Activated naive CD4-positive, alpha-beta T cell treated with anti-CD3 and anti-CD28 coated beads, Interleukin-2, amount 10 ng/mL, durations not matched to agents 7 days and 5 days (primary cell): ENCODE measurements around the gene NOTO.
A peak's percentile ranks its signal among the peaks of the same experiment; 100 is the strongest.

Experiments
- CTCF ChIA-PET: fragments of 350-600 bp; sonication (Branson Sonifier 250); formaldehyde crosslinking; loops from one replicate; lab custom pipeline; 2021; ENCODE audit warnings: antibody characterized with exemption; lab: Charles Lee
- DNase-seq: peaks from one replicate; pipeline ENCODE4 v3.0.0-alpha.2; 2020
- H3K27ac Mint-ChIP-seq: one replicate; pipeline ENCODE4 v1.8.0; 2021; ENCODE audit warnings: mild to moderate bottlenecking, moderate library complexity, mixed read lengths
- H3K27me3 Mint-ChIP-seq: one replicate; pipeline ENCODE4 v1.8.0; 2021; ENCODE audit warnings: mild to moderate bottlenecking, mixed read lengths
- H3K36me3 Mint-ChIP-seq: one replicate; pipeline ENCODE4 v1.8.0; 2021; ENCODE audit warnings: mixed read lengths
- H3K4me1 Mint-ChIP-seq: one replicate; pipeline ENCODE4 v1.8.0; 2021; ENCODE audit warnings: mixed read lengths
- H3K4me3 Mint-ChIP-seq: one replicate; pipeline ENCODE4 v1.8.0; 2021; ENCODE audit warnings: mild to moderate bottlenecking, moderate library complexity, mixed read lengths
- H3K9me3 Mint-ChIP-seq: one replicate; pipeline ENCODE4 v1.8.0; 2021; ENCODE audit warnings: mixed read lengths

Gene NOTO

DNA sequence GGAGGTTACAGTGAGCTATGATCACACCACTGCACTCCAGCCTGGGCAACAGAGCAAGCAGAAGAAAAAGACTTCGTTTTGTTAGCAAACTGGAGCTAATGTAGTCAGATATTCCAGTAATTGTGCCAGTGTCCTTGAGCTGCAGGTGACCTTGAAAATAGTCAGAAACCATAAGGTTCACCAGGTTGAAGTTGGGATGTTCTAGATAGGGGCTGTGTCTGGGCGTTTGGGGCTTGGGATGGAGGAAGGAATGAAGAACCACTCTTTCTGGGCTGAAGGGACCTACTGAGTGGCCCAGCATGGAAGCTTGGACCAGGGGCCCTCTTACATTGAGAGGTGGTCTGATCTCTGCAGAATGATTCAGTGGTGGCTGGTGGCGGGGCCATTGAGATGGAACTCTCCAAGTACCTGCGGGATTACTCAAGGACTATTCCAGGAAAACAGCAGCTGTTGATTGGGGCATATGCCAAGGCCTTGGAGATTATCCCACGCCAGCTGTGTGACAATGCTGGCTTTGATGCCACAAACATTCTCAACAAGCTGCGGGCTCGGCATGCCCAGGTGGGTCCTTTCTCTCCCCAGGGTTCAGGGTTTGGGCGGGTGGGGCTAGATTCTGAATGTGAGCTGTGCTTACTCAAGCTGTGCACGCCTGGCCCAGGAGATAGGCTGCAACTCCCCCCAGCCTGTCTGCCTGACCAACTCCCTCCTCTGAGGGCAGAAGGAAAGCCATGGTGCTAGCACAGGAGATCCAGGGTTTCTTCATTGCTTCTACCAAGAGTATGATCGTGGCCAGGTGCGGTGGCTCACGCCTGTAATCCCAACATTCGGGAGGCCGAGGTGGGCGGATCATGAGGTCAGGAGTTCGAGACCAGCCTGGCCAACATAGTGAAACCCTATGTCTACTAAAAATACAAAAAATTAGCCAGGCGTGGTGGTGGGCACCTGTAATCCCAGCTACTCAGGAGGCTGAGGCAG lies 48.8 kb downstream of the NOTO start:
- Mint-ChIP-seq H3K9me3 (no peaks in the 10 kb centered on the region), H3K4me3 (no peak overlapping the region), H3K27ac (no peak overlapping the region), H3K27me3 (no peaks in the 10 kb centered on the region), H3K36me3 (peaks cover 55% of the 10 kb centered on the region), H3K4me1 (no peaks in the 10 kb centered on the region)
- CTCF ChIA-PET = interaction anchor here (0.9 kb wide), 1 partner anchor 74 kb away, joined by 3 read pairs; no protein-coding TSS in a partner anchor
- no peak for DNase-seq

DNA sequence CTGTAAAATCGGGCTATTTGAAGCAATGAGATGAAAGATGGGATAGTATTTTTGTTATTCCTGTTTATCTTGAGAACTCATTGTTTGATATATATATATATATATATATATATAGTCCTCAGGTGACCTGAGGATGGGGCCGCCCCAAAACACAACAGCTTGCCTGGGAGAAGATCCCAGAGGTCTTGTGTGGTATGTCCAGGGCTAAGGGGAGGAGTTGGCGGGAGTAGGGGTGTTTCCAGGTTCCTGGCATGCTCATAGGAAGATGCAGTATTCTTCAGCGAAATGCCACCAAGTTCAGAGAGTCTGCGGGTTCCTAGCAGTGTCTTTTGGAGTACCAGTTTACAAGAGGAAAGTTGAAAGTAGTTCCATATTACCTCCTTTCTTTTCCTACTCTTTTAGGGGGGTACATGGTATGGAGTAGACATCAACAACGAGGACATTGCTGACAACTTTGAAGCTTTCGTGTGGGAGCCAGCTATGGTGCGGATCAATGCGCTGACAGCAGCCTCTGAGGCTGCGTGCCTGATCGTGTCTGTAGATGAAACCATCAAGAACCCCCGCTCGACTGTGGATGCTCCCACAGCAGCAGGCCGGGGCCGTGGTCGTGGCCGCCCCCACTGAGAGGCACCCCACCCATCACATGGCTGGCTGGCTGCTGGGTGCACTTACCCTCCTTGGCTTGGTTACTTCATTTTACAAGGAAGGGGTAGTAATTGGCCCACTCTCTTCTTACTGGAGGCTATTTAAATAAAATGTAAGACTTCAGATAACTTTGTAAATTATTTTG lies 50.1 kb downstream of the NOTO start:
- Mint-ChIP-seq H3K9me3 (no peaks in the 10 kb centered on the region), H3K4me1 (no peaks in the 10 kb centered on the region), H3K27ac (no peak overlapping the region), H3K27me3 (no peaks in the 10 kb centered on the region), H3K36me3 (peaks cover 42% of the 10 kb centered on the region), H3K4me3 (no peak overlapping the region)
- no peak for DNase-seq
- CTCF ChIA-PET = interaction anchor here (0.9 to 2.3 kb wide), 2 partner anchors 40 to 75 kb away, joined by 3 to 5 read pairs; no protein-coding TSS in a partner anchor

GRCh38 chr2:73253400-73253799 lies 51.0 kb downstream of the NOTO start:
- DNase-seq = no peak
- H3K4me3 Mint-ChIP-seq = no peak overlapping the region
- H3K36me3 Mint-ChIP-seq = peaks cover 40% of the 10 kb centered on the region
- H3K27ac Mint-ChIP-seq = no peak overlapping the region
- H3K27me3 Mint-ChIP-seq = no peaks in the 10 kb centered on the region
- H3K9me3 Mint-ChIP-seq = no peaks in the 10 kb centered on the region
- no peaks in the 10 kb centered on the region for H3K4me1 Mint-ChIP-seq
- CTCF ChIA-PET = interaction anchor here (1.2 to 2.3 kb wide), 2 partner anchors 9 to 41 kb away, joined by 3 to 5 read pairs; no protein-coding TSS in a partner anchor

DNA sequence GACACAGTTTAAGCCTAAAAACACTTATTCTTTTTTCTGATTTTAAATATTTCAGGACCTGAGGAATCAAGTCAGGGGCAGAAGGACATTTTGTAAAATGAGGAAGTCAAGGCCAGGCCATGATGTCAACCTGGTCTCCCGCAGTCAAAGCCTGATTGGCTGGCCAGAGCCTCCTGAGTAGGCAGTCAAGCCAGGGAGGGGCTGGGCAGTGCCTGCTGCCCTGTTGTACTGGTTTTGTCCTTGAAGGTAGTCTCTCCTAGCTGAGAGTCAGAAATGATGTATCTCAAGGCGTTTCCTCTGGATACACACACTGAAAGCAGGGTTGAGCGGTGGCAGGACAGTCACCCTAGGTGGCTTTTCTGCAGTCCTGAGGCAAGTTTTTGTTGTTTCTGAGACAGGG lies 51.5 kb downstream of the NOTO start:
- Mint-ChIP-seq H3K4me3 (no peak overlapping the region), H3K27ac (no peak overlapping the region), H3K9me3 (no peaks in the 10 kb centered on the region), H3K4me1 (no peaks in the 10 kb centered on the region), H3K27me3 (no peaks in the 10 kb centered on the region), H3K36me3 (peaks cover 37% of the 10 kb centered on the region)
- CTCF ChIA-PET = interaction anchor here (1.2 to 2.3 kb wide), 2 partner anchors 9 to 41 kb away, joined by 3 to 5 read pairs; no protein-coding TSS in a partner anchor
- DNase-seq = no peak

DNA sequence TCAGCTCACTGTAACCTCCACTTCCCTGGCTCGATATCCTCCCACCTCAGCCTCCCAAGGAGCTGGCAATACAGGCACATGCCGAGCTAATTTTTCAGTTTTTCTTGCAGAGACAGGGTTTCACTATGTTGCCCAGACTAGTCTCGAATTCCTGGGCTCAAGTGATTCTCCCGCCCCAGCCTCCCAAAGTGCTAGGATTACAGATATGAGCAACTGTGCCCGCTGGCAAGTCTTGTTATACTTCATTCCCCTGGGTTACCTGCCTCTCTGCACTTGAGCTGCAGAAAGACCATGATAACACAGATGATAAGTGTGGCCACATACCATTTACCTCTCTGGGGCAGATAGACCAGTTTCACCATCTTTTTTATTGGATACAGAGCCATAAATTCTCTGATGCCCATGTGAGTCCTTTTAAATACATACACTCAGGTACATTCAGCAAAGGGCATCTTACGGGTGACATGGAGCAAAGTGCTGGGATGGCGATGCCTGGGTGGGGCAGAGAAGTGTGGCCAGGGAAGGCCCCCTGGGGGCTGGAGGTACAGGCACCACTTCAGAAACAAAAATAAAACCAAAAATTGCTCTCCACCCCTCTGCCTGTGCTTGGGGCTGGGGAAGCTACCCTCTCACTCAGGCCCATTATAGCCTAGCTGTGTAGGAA lies 52.1 kb downstream of the NOTO start:
- CTCF ChIA-PET = interaction anchor here (0.5 to 2.3 kb wide), 3 partner anchors 10 to 883 kb away, joined by 3 to 5 read pairs (median 5); no protein-coding TSS in a partner anchor
- peaks cover 33% of the 10 kb centered on the region for H3K36me3 Mint-ChIP-seq
- no peak overlapping the region for H3K27ac Mint-ChIP-seq
- DNase-seq = no peak
- H3K27me3 Mint-ChIP-seq = no peaks in the 10 kb centered on the region
- H3K4me1 Mint-ChIP-seq = no peaks in the 10 kb centered on the region
- no peaks in the 10 kb centered on the region for H3K9me3 Mint-ChIP-seq
- H3K4me3 Mint-ChIP-seq = no peak overlapping the region

GRCh38 chr2:73255007-73255644 lies 52.8 kb downstream of the NOTO start:
- no peaks in the 10 kb centered on the region for H3K9me3 Mint-ChIP-seq
- CTCF ChIA-PET = interaction anchor here (1.1 to 2.3 kb wide), 3 partner anchors 34 to 42 kb away, joined by 3 to 5 read pairs (median 3); no protein-coding TSS in a partner anchor
- no peaks in the 10 kb centered on the region for H3K4me1 Mint-ChIP-seq
- peaks cover 26% of the 10 kb centered on the region for H3K36me3 Mint-ChIP-seq
- no peaks in the 10 kb centered on the region for H3K27me3 Mint-ChIP-seq
- H3K4me3 Mint-ChIP-seq = no peak overlapping the region
- H3K27ac Mint-ChIP-seq = peak overlapping the region; percentile 10
- no peak for DNase-seq

GRCh38 chr2:73255907-73256617 lies 53.7 kb downstream of the NOTO start:
- Mint-ChIP-seq H3K36me3 (peaks cover 17% of the 10 kb centered on the region), H3K4me1 (no peaks in the 10 kb centered on the region), H3K27ac (no peak overlapping the region), H3K4me3 (no peak overlapping the region), H3K27me3 (no peaks in the 10 kb centered on the region), H3K9me3 (no peaks in the 10 kb centered on the region)
- DNase-seq = no peak
- CTCF ChIA-PET = interaction anchor here (1.1 to 1.6 kb wide), 3 partner anchors 11 to 35 kb away, joined by 3 read pairs; no protein-coding TSS in a partner anchor

DNA sequence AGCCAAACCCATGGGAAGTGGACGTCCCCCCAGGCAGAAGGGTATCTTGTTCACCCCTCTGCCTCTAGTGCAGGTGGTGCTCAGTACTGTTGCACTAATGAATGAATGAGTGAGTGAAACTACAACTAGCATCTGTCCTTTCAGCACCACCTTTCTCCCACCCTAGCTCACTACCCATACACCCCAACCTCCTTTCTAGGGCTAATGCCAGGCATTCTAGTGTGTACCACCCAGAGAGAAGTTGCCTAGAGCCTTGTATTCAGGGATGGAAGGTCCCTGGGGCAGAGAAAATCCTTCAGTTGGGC lies 54.2 kb downstream of the NOTO start:
- H3K27me3 Mint-ChIP-seq = no peaks in the 10 kb centered on the region
- no peak overlapping the region for H3K4me3 Mint-ChIP-seq
- H3K27ac Mint-ChIP-seq = no peak overlapping the region
- peaks cover 16% of the 10 kb centered on the region for H3K36me3 Mint-ChIP-seq
- no peaks in the 10 kb centered on the region for H3K9me3 Mint-ChIP-seq
- H3K4me1 Mint-ChIP-seq = no peaks in the 10 kb centered on the region
- CTCF ChIA-PET = interaction anchor here (1.3 to 1.6 kb wide), 2 partner anchors 11 to 34 kb away, joined by 3 read pairs; no protein-coding TSS in a partner anchor
- no peak for DNase-seq

DNA sequence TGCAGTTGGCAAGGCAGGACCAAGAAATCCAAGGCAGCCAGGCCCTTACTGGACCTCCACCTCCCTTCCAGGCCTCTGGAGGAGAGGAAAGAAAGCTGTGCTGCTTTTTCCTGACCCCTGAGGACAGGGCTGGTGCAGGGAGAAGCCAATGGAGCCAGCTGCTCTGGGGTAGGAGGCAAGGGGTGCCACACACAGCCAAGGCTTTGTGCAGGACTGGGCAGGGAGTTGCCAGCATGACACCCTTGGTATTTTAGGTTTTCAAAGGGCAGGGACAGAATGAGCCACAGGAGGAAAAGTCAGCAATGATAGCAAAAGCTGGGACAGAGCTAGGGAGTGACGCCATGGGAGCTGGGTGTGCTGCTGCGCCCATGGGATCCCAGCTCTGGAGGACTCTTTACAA lies 54.6 kb downstream of the NOTO start:
- CTCF ChIA-PET = interaction anchor here (1.0 to 1.6 kb wide), 2 partner anchors 11 to 12 kb away, joined by 3 to 5 read pairs; no protein-coding TSS in a partner anchor
- Mint-ChIP-seq H3K27ac (no peak overlapping the region), H3K4me3 (no peak overlapping the region), H3K4me1 (no peaks in the 10 kb centered on the region), H3K36me3 (peaks cover 16% of the 10 kb centered on the region), H3K9me3 (no peaks in the 10 kb centered on the region), H3K27me3 (no peaks in the 10 kb centered on the region)
- no peak for DNase-seq

DNA sequence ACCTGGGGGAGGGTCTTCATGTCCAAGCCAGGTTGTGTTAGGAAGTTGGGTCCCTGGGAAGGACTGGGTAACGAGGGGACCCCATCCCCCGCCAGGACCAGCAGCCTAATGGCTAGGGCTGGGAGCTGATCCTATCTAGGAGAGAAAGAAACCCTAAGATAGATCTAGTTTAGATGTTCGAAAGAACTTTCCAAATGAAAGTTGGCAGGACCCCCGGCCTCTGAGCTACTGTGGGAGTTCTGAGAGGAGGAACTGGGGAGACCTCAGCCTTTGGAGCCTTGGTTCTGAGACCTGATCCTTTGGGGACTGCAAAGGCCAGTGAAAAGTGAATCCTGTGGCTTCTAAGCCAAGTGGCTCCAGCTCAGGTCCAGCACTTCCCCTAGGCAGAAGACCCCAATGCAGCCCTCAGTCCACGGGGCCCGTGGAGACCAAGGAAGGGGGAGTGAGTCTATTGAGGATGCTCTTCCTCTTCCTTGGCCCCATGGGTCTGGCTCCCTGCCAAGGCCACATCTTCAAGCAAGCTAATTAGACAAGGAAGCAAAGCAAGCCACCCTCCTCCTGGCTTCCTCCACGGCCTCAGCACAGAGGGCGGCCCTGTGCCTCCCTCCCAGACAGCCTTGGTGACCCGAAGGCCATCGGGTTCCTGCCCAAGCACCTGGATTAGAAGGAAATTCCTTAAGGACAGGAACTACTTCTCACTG lies 55.2 kb downstream of the NOTO start:
- no peaks in the 10 kb centered on the region for H3K4me1 Mint-ChIP-seq
- H3K27me3 Mint-ChIP-seq = no peaks in the 10 kb centered on the region
- H3K27ac Mint-ChIP-seq = no peak overlapping the region

DNA sequence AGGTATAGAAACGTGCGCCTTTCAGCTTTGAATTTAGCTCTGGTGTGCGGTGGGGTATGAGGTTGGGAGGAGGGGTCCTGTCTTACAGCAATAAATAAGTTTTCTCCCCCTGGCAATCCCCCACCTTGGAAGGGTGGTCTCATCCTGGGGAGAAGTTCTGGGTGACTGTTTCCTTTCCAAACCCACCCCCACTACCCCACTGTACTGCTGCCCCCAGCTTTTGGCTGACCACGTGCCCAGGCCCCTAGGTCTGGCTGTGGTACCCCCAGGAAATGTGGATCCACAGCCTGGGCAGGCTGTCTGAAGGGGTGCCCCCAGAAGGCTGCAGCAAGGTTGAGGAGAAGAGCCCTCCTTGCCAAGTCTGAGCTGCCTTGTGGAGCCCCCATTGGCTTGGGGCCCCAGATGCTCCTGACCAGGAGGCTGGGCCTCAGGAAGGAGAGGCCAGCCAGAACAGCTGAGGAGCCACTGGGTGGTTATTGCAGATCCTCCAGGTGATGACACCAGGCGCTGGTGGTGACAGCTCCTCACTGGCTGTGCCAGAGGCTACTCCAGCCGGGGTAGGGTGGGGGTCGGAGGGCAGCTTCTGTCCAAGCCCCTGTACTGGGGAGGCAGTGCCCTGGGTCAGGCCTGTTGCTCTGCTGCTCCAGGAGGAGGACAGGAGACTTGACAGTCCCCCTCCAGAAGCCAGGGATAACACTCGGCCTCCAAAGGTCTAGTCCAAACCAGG lies 56.0 kb downstream of the NOTO start:
- H3K4me3 Mint-ChIP-seq = no peak overlapping the region
- H3K27ac Mint-ChIP-seq = no peak overlapping the region
- peaks cover 7% of the 10 kb centered on the region for H3K36me3 Mint-ChIP-seq
- H3K4me1 Mint-ChIP-seq = no peaks in the 10 kb centered on the region
- H3K27me3 Mint-ChIP-seq = no peaks in the 10 kb centered on the region
- no peaks in the 10 kb centered on the region for H3K9me3 Mint-ChIP-seq
- CTCF ChIA-PET = interaction anchor here (1.0 kb wide), 1 partner anchor 83 kb away, joined by 3 read pairs; no protein-coding TSS in a partner anchor
- DNase-seq = no peak

More for the DNA sequence above, 55.2 kb downstream of the NOTO start:
- Mint-ChIP-seq H3K36me3 (peaks cover 13% of the 10 kb centered on the region), H3K4me3 (no peak overlapping the region), H3K9me3 (no peaks in the 10 kb centered on the region)
- CTCF ChIA-PET = interaction anchor here (1.0 to 1.6 kb wide), 2 partner anchors 11 to 12 kb away, joined by 3 to 5 read pairs; no protein-coding TSS in a partner anchor
- DNase-seq = peak; percentile 30

GRCh38 chr2:73258913-73259215 lies 56.5 kb downstream of the NOTO start:
- no peak overlapping the region for H3K27ac Mint-ChIP-seq
- CTCF ChIA-PET = interaction anchor here (1.0 kb wide), 1 partner anchor 84 kb away, joined by 3 read pairs; no protein-coding TSS in a partner anchor

More at GRCh38 chr2:73258913-73259215, 56.5 kb downstream of the NOTO start:
- Mint-ChIP-seq H3K4me1 (no peaks in the 10 kb centered on the region), H3K27me3 (no peaks in the 10 kb centered on the region), H3K9me3 (no peaks in the 10 kb centered on the region), H3K4me3 (no peak overlapping the region), H3K36me3 (peaks cover 3% of the 10 kb centered on the region)
- no peak for DNase-seq
